ENCODE results near the gene NR4A2. TPM values are rescaled to one million over a fixed set of nuclear protein-coding genes. Genes with fewer than 3 reads are reported as not detected.
"Not testable (repeated sequence)": the region's sequence is repeated elsewhere in the genome, so short reads cannot be mapped to it uniquely, and the experiment has no call there.

NR4A2 gene
- total RNA-seq, 1 donor from 2014 or later = 4.0 TPM

DNA sequence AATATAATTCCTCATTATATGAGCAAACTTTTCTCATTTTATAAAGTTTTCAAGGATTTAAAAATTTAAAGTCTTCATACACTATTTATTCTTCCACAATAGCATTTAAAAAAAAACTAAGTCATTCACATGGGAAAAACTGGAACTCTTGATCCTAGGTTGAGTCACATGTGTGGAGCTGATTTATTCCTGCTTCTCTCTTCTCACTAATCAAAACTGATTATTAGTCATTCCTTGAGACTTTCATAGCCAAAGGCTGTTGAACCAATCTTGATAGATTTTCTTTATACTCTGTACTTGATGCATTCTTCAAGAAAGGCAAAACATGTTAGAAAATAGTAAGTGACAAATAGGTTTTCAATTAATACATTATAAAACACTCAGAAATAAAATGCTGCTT lies 27.4 kb downstream of the NR4A2 start:
- H3K27ac ChIP-seq = no peak overlapping the region
- no peak for ATAC-seq
- H3K4me1 ChIP-seq = no peaks in the 10 kb centered on the region
- no peaks in the 10 kb centered on the region for H3K9me3 ChIP-seq
- no peak for DNase-seq
- intact Hi-C loops (cut with DNase I) = no loop called here
- TF ChIP-seq, protein P1, sequence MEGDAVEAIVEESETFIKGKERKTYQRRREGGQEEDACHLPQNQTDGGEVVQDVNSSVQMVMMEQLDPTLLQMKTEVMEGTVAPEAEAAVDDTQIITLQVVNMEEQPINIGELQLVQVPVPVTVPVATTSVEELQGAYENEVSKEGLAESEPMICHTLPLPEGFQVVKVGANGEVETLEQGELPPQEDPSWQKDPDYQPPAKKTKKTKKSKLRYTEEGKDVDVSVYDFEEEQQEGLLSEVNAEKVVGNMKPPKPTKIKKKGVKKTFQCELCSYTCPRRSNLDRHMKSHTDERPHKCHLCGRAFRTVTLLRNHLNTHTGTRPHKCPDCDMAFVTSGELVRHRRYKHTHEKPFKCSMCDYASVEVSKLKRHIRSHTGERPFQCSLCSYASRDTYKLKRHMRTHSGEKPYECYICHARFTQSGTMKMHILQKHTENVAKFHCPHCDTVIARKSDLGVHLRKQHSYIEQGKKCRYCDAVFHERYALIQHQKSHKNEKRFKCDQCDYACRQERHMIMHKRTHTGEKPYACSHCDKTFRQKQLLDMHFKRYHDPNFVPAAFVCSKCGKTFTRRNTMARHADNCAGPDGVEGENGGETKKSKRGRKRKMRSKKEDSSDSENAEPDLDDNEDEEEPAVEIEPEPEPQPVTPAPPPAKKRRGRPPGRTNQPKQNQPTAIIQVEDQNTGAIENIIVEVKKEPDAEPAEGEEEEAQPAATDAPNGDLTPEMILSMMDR (IDR thresholded peaks at IDR 0.05) = no peak
- H3K36me3 ChIP-seq = no peaks in the 10 kb centered on the region
- H3K4me3 ChIP-seq = no peak overlapping the region
- no peaks in the 10 kb centered on the region for H3K27me3 ChIP-seq (ENCODE audit: low read depth)

DNA sequence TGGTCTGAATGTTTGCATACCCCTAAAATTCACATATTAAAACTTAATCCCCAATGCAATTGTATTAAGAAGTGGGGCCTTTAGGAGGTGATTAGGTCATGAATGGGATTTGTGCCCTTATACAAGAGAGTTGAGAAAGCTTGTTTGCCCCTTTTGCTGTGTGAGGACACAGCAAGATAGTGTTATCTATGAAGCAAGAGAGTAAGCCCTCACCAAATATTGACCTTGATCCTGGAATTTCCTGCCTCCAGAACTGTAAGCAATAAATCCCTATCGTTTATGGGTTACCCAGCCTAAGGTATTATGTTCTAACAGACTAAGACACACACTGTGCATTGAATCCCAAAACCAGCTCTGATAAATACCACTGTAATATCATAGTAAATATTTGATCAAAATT lies 32.2 kb downstream of the NR4A2 start:
- no peak for DNase-seq
- Histone ChIP-seq H3K27me3 (ENCODE audit: low read depth) (no peaks in the 10 kb centered on the region), H3K27ac (no peak overlapping the region), H3K4me3 (no peak overlapping the region), H3K36me3 (no peaks in the 10 kb centered on the region), H3K4me1 (no peaks in the 10 kb centered on the region), H3K9me3 (no peaks in the 10 kb centered on the region)
- intact Hi-C loops (cut with DNase I) = no loop called here
- TF ChIP-seq, protein P1 (IDR thresholded peaks at IDR 0.05) = no peak
- ATAC-seq = no peak

DNA sequence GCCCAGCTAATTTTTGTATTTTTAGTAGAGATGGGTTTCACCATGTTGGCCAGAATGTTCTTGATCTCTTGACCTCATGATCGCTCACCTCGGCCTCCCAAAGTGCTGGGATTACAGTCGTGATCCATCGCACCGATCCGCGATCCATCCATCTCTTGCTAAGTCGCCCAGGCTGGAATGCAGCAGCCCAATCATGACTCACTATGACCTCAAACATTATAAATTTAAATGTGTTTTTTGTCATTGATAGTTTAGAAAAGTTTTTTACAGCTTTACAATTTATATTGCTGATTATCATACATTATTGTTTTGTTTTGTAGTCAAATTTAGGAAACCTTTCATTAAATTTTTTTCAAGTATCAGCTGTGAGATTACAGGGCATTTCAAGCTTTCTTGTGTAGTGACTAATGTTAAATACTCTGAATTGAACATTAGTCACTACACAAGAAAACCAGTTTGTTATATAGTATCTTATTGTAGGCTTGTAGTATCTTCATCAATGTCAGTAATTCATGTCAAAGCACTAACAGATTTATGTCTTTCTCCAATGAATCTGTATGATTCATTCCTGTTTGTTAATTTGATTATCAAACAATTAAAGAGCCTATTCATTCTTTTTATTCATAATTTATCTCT lies 37.5 kb downstream of the NR4A2 start:
- DNase-seq (no peak), ATAC-seq (no peak)
- H3K27ac ChIP-seq = no peak overlapping the region
- H3K4me3 ChIP-seq = no peak overlapping the region
- H3K9me3 ChIP-seq = no peaks in the 10 kb centered on the region
- H3K27me3 ChIP-seq (ENCODE audit: low read depth) = no peaks in the 10 kb centered on the region
- H3K36me3 ChIP-seq = no peaks in the 10 kb centered on the region
- TF ChIP-seq, protein P1 (IDR thresholded peaks at IDR 0.05) = no peak
- H3K4me1 ChIP-seq = no peaks in the 10 kb centered on the region
- intact Hi-C loops (cut with DNase I) = no loop called here

DNA sequence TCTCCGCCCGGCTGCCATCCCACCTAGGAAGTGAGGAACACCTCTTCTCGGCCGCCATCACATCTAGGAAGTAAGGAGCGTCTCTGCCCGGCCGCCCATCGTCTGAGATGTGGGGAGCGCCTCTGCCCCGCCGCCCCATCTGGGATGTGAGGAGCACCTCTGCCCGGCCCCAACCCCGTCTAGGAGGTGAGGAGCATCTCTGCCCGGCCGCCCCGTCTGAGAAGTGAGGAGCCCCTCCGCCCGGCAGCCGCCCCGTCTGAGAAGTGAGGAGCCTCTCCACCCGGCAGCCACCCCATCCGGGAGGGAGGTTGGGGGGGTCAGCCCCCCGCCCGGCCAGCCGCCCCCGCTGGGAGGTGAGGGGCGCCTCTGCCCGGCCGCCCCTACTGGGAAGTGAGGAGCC lies 39.1 kb downstream of the NR4A2 start:
- H3K36me3 ChIP-seq; ATAC-seq; DNase-seq; H3K4me3 ChIP-seq; intact Hi-C loops (cut with DNase I); H3K9me3 ChIP-seq; H3K27me3 ChIP-seq (ENCODE audit: low read depth); H3K4me1 ChIP-seq; H3K27ac ChIP-seq: not testable (repeated sequence)

DNA sequence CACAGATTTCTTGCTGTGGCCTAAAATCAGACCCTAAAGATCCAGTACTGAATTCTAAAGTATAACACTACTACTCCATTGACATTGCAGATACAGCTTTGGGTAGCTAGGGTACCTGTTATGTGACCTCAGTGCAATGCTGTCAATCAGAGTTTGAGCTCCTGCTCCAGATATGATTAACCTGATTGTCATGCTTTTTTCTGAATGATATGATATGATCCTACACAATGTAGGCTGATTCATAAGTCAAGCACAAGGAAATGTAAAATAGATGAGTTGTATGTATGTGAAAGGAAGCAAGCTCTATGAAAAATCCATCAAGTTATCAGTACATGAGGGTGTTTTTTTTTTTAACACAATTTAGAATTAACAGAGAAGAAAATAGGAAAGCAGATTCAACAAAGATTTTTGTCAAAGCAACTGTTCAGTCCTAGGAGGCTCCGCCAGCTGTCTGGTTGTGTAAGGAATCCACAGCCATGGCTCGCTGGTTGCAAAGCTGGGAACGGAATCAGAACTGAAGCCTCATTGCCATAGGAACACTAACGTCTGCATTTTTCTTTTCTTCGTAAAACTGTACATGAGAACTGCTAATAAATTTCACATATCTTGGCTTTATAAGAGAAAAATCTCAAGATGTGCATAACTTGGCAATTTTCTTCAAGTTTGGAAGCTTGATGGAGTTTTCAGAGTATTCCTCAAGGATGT lies 52.9 kb downstream of the NR4A2 start:
- DNase-seq (no peak), ATAC-seq (no peak)
- Histone ChIP-seq H3K4me3 (no peak overlapping the region), H3K4me1 (no peaks in the 10 kb centered on the region), H3K9me3 (no peaks in the 10 kb centered on the region), H3K36me3 (no peaks in the 10 kb centered on the region), H3K27me3 (ENCODE audit: low read depth) (no peaks in the 10 kb centered on the region), H3K27ac (no peak overlapping the region)
- TF ChIP-seq, protein P1 (IDR thresholded peaks at IDR 0.05) = no peak
- intact Hi-C loops (cut with DNase I) = no loop called here

Other genes with a start within 250 kb of the NR4A2 start
- gene GPD2, start 103.7 kb upstream of the NR4A2 start, total RNA-seq = 50.4 TPM